Activated CD4-positive, alpha-beta T cell treated with anti-CD3 and anti-CD28 coated beads, Interleukin-2, amount 10 ng/mL, durations not matched to agents 7 days and 5 days (primary cell): Measurements from ENCODE around the gene PRAMEF13. TPM values are rescaled to one million over a fixed set of nuclear protein-coding genes. Genes with fewer than 3 reads are reported as not detected.
"Not testable (repeated sequence)": the region's sequence is repeated elsewhere in the genome, so short reads cannot be mapped to it uniquely, and the experiment has no call there.

Experiments used
- CTCF ChIA-PET: fragments of 350-600 bp; sonication (Branson Sonifier 250); formaldehyde crosslinking; loops from one replicate; lab custom pipeline; 2021; ENCODE audit warnings: antibody characterized with exemption; lab: Charles Lee
- POLR2A ChIA-PET: fragments of 350-600 bp; sonication (Branson Sonifier 250); formaldehyde crosslinking; loops from one replicate; lab custom pipeline; 2021; ENCODE audit warnings: antibody characterized with exemption; lab: Charles Lee
- DNase-seq: peaks from one replicate; pipeline ENCODE4 v3.0.0-alpha.2; 2020
- H3K27ac Mint-ChIP-seq: one replicate; pipeline ENCODE4 v1.8.0; 2021; ENCODE audit warnings: mild to moderate bottlenecking, moderate library complexity, mixed read lengths
- H3K27me3 Mint-ChIP-seq: one replicate; pipeline ENCODE4 v1.8.0; 2021; ENCODE audit warnings: mixed read lengths
- H3K36me3 Mint-ChIP-seq: one replicate; pipeline ENCODE4 v1.8.0; 2021; ENCODE audit warnings: low read depth, mixed read lengths
- H3K4me1 Mint-ChIP-seq: one replicate; pipeline ENCODE4 v1.8.0; 2021; ENCODE audit warnings: mixed read lengths
- H3K4me3 Mint-ChIP-seq: one replicate; pipeline ENCODE4 v1.8.0; 2021; ENCODE audit warnings: mild to moderate bottlenecking, moderate library complexity, mixed read lengths
- H3K9me3 Mint-ChIP-seq: one replicate; pipeline ENCODE4 v1.8.0; 2021; ENCODE audit warnings: mixed read lengths
- total RNA-seq, 2 experiments: library from RNA; stranded (reverse); gene quantifications; one replicate each; pipeline ENCODE4 v1.2.3, GENCODE V29; 2021

PRAMEF13 gene
- total RNA-seq, 2 experiments from 2014 or later, result not detected

DNA sequence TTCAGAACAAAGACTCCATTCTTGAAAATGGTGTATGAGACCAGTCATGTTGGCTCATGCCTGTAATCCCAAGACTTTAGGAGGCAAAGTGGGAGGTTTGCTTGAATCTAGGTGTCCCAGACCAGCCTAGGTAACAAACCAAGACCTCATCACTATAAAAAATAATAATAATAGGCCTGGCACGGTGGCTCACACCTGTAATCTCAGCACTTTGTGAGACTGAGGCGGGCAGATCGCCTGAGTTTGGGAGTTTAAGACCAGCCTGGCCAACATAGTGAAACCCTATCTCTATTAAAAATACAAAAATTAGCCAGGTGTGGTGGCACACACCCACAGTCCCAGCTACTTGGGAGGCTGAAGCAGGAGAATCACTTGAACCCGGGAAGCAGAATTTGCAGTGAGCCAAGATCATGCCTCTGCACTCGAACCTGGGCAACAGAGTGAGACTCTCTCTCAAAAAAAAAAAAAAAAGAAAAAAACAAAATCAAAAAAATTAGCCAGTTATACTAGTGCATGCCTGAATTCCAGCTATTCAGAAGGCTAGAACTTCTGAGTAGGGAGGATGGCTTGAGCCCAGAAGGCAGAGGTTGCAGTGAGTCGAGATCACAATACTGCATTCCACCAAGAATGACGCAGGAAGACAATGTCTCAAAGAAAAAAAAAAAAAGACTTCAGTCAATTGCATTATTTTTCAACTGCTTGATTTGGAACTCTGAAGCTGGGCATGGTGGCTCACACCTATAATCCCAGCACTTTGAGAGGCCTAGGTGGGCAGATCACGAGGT is 26.3 kb upstream of the PRAMEF13 start:
- POLR2A ChIA-PET, H3K4me3 Mint-ChIP-seq, H3K9me3 Mint-ChIP-seq, H3K4me1 Mint-ChIP-seq, H3K27ac Mint-ChIP-seq, DNase-seq, CTCF ChIA-PET, H3K27me3 Mint-ChIP-seq, H3K36me3 Mint-ChIP-seq: not testable (repeated sequence)

DNA sequence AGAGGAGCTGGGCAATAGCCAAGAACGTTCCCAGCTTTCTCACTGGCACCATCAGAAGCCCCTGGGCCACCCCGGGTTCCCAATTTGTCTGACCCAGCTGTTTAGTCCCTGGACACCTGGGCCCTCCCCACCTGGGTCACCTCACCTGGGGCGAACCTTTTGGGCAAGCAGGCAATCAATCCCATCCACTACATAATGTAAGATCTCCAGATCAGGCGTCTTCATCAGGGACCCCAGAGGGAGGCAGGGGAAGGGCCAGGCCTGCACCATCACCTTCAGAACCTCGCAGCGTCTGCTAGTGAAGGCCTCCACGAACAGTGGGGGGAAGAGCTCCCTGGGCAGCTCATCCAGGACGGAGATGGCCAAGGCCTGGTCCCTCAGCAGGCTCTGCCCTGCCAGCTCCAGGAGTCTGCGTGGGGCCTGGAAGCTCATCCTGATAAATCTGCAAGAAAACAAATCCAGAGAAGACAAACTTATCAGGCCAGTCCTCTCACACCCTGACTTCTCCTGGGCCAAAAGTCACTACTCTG is 24.5 kb upstream of the PRAMEF13 start, which contains the start of gene PRAMEF18:
Gene PRAMEF18 (minus strand): TSS at position 480 of the 530 bp plus-strand sequence. CDS start 48 bp downstream, at position 432.
- H3K4me1 Mint-ChIP-seq, H3K27ac Mint-ChIP-seq, H3K4me3 Mint-ChIP-seq, H3K27me3 Mint-ChIP-seq, DNase-seq, POLR2A ChIA-PET, H3K9me3 Mint-ChIP-seq, H3K36me3 Mint-ChIP-seq: not testable (repeated sequence)
- CTCF ChIA-PET, result interaction anchor here (0.6 kb wide), 1 partner anchor 17 kb away, joined by 3 read pairs; no protein-coding TSS in a partner anchor

- Mint-ChIP-seq H3K4me1 (no peaks in the 10 kb centered on the region), H3K9me3 (no peaks in the 10 kb centered on the region), H3K27me3 (no peaks in the 10 kb centered on the region), H3K4me3 (no peak overlapping the region), H3K27ac (no peak overlapping the region), H3K36me3 (no peaks in the 10 kb centered on the region)
- ChIA-PET CTCF (no interaction called here), POLR2A (no interaction called here)
- no peak for DNase-seq
Measured at GRCh38 chr1:13224480-13225060, 23.4 kb upstream of the PRAMEF13 start.

GRCh38 chr1:13222788-13223187 is 21.6 kb upstream of the PRAMEF13 start:
- CTCF ChIA-PET, H3K9me3 Mint-ChIP-seq, H3K4me3 Mint-ChIP-seq, DNase-seq, H3K27ac Mint-ChIP-seq, H3K36me3 Mint-ChIP-seq, H3K4me1 Mint-ChIP-seq, H3K27me3 Mint-ChIP-seq, POLR2A ChIA-PET: not testable (repeated sequence)

- DNase-seq, result not testable (repeated sequence)
Measured at GRCh38 chr1:13219203-13219602, 18.0 kb upstream of the PRAMEF13 start.

DNA sequence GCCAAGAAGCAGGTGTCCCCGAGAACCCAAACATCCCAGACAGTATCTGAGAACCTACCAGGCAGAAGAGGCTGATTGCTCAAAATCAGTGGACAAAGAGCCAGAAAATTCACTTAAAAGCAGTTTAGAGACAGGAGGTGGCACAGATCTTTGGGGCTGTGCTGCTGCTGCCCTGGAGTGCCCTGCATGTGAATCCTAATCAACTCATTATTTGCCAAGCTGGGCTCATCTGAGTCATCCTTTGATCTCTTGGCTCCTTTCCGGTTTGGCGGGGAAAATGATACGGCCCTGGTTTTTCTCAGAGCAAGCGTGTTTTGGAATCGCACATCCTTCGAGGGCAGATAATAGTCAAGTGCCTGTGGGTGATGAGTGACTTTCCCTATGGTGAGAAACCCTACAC is 15.4 kb upstream of the PRAMEF13 start:
- CTCF ChIA-PET, POLR2A ChIA-PET, H3K4me1 Mint-ChIP-seq, H3K4me3 Mint-ChIP-seq, H3K9me3 Mint-ChIP-seq, H3K27ac Mint-ChIP-seq, H3K36me3 Mint-ChIP-seq, H3K27me3 Mint-ChIP-seq, DNase-seq: not testable (repeated sequence)

More at GRCh38 chr1:13219203-13219602, 18.0 kb upstream of the PRAMEF13 start:
- POLR2A ChIA-PET, H3K27ac Mint-ChIP-seq, H3K27me3 Mint-ChIP-seq, H3K4me1 Mint-ChIP-seq, H3K4me3 Mint-ChIP-seq, CTCF ChIA-PET, H3K9me3 Mint-ChIP-seq, H3K36me3 Mint-ChIP-seq: not testable (repeated sequence)

- H3K4me1 Mint-ChIP-seq, H3K36me3 Mint-ChIP-seq, H3K9me3 Mint-ChIP-seq, CTCF ChIA-PET, DNase-seq, H3K27me3 Mint-ChIP-seq, H3K27ac Mint-ChIP-seq, POLR2A ChIA-PET, H3K4me3 Mint-ChIP-seq: not testable (repeated sequence)
Measured at GRCh38 chr1:13208712-13209111, 7.5 kb upstream of the PRAMEF13 start.

DNA sequence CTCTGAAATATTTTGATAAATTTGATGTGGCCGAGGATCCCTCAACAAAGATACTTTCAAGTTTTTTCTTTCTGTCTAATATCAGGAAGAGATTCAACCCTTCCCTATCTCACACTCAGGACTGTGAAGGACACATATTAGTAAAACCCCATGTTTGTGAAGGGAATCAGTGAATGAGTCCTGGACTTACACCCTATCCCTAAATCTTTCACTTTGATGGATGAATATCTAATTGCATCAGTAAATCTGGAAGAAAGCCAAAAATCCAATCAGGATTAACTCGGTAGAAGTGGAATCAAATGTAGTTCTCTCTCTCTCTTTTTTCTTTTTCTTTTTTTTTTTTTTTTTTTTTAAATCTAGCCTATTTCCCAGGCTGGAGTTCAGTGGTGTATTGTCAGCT is 29.7 kb downstream of the PRAMEF13 start, which contains the start of gene PRAMEF9:
Gene PRAMEF9 (plus strand): TSS at position 301 of the 400 bp plus-strand sequence. CDS start 3,433 bp downstream, outside the sequence.
- POLR2A ChIA-PET, H3K27ac Mint-ChIP-seq, H3K9me3 Mint-ChIP-seq, H3K27me3 Mint-ChIP-seq, H3K4me3 Mint-ChIP-seq, CTCF ChIA-PET, H3K36me3 Mint-ChIP-seq, H3K4me1 Mint-ChIP-seq, DNase-seq: not testable (repeated sequence)

GRCh38 chr1:13165531-13165930 is 35.7 kb downstream of the PRAMEF13 start, which contains the start of gene HNRNPCL4:
Gene HNRNPCL4 (minus strand): TSS chr1:13165631. CDS start chr1:13165467, 164 bp downstream.
- H3K4me1 Mint-ChIP-seq, H3K27ac Mint-ChIP-seq, H3K4me3 Mint-ChIP-seq, DNase-seq, H3K36me3 Mint-ChIP-seq, CTCF ChIA-PET, H3K27me3 Mint-ChIP-seq, H3K9me3 Mint-ChIP-seq, POLR2A ChIA-PET: not testable (repeated sequence)

- H3K4me1 Mint-ChIP-seq, H3K9me3 Mint-ChIP-seq, CTCF ChIA-PET, H3K27ac Mint-ChIP-seq, H3K27me3 Mint-ChIP-seq, DNase-seq, H3K4me3 Mint-ChIP-seq, H3K36me3 Mint-ChIP-seq, POLR2A ChIA-PET: not testable (repeated sequence)
Measured at GRCh38 chr1:13155909-13156308, 45.3 kb downstream of the PRAMEF13 start, which contains the start of gene PRAMEF26. Gene PRAMEF26 (minus strand): TSS chr1:13156009. CDS start chr1:13153095, 2,914 bp downstream.

Other genes starting within 250 kb of the PRAMEF13 start
- gene PRAMEF27, start 144.8 kb downstream of the PRAMEF13 start, total RNA-seq, result not detected
- gene HNRNPCL3, start 140.6 kb downstream of the PRAMEF13 start, total RNA-seq, result not detected
- not detected for gene PRAMEF25, start 130.6 kb downstream of the PRAMEF13 start, total RNA-seq
- not detected for gene HNRNPCL2, start 84.6 kb downstream of the PRAMEF13 start, total RNA-seq
- not detected for gene PRAMEF26, start 45.4 kb downstream of the PRAMEF13 start, total RNA-seq
- not detected for gene HNRNPCL4, start 35.8 kb downstream of the PRAMEF13 start, total RNA-seq
- not detected for gene PRAMEF9, start 29.6 kb downstream of the PRAMEF13 start, total RNA-seq
- not detected for gene PRAMEF18, start 24.7 kb upstream of the PRAMEF13 start, total RNA-seq
- not detected for gene PRAMEF5, start 52.8 kb upstream of the PRAMEF13 start, total RNA-seq
- gene PRAMEF8, start 83.7 kb upstream of the PRAMEF13 start, total RNA-seq, result not detected
- gene PRAMEF33, start 102.1 kb upstream of the PRAMEF13 start, total RNA-seq, result not detected
- gene PRAMEF15, start 114.2 kb upstream of the PRAMEF13 start, total RNA-seq, result not detected
- not detected for gene PRAMEF14, start 145.7 kb upstream of the PRAMEF13 start, total RNA-seq
- not detected for gene PRAMEF19, start 170.5 kb upstream of the PRAMEF13 start, total RNA-seq
- gene PRAMEF17, start 188.2 kb upstream of the PRAMEF13 start, total RNA-seq, result not detected
- not detected for gene PRAMEF20, start 209.0 kb upstream of the PRAMEF13 start, total RNA-seq